MCF 10A (cell line): ENCODE results near the gene BOLA3. TPM values are rescaled to one million over a fixed set of nuclear protein-coding genes. Genes with fewer than 3 reads are reported as not detected.
A peak's percentile ranks its signal among the peaks of the same experiment; 100 is the strongest.
"Not testable (repeated sequence)": the region's sequence is repeated elsewhere in the genome, so short reads cannot be mapped to it uniquely, and the experiment has no call there.

Experiments used
- BruUV-seq: library from RNA; stranded (reverse); fragments of 400-500 nt; replicated peaks from 2 replicates; lab custom pipeline; 2021; lab: Mats Ljungman, UMichigan
- CTCF ChIA-PET: fragments of 300-600 bp; sonication (Branson Sonifier 250); formaldehyde crosslinking; extraction: SDS; loops from one replicate; lab custom pipeline; 2021; ENCODE audit warnings: antibody characterized with exemption, inconsistent platforms; lab: Yijun Ruan, JAX
- POLR2A ChIA-PET: fragments of 300-600, 350-650 bp; sonication (Branson Sonifier 250); formaldehyde crosslinking; extraction: SDS; loops from one replicate; lab custom pipeline; 2020; ENCODE audit warnings: antibody characterized with exemption, inconsistent platforms; lab: Yijun Ruan, JAX
- DNase-seq: peaks from one replicate; pipeline ENCODE4 v3.0.0-alpha.2; 2018; ENCODE audit not compliant: unreplicated experiment
- H3K27ac Mint-ChIP-seq: one replicate; pipeline ENCODE4 v1.8.0; 2022; ENCODE audit warnings: mild to moderate bottlenecking, low read depth, mixed read lengths; ENCODE audit not compliant: unreplicated experiment
- H3K27me3 Mint-ChIP-seq: one replicate; pipeline ENCODE4 v1.8.0; 2022; ENCODE audit warnings: mixed read lengths; ENCODE audit not compliant: insufficient read depth, unreplicated experiment
- H3K36me3 Mint-ChIP-seq: one replicate; pipeline ENCODE4 v1.8.0; 2022; ENCODE audit warnings: mild to moderate bottlenecking, moderate library complexity, mixed read lengths; ENCODE audit not compliant: insufficient read depth, unreplicated experiment
- H3K4me1 Mint-ChIP-seq: one replicate; pipeline ENCODE4 v1.8.0; 2022; ENCODE audit warnings: mixed read lengths; ENCODE audit not compliant: insufficient read depth, unreplicated experiment
- H3K4me3 Mint-ChIP-seq: one replicate; pipeline ENCODE4 v1.8.0; 2022; ENCODE audit warnings: mild to moderate bottlenecking, moderate library complexity, mixed read lengths; ENCODE audit not compliant: unreplicated experiment
- H3K9me3 Mint-ChIP-seq: one replicate; pipeline ENCODE4 v1.8.0; 2022; ENCODE audit warnings: mixed read lengths; ENCODE audit not compliant: unreplicated experiment
- CTCF ChIP-seq: fragments of 200-600 bp; IDR thresholded peaks from one replicate; pipeline ENCODE4 v1.8.0; 2022; ENCODE audit warnings: antibody characterized with exemption, mild to moderate bottlenecking; ENCODE audit not compliant: unreplicated experiment
- intact Hi-C: fragments of 100-400 bp; cut with micrococcal nuclease; formaldehyde crosslinking; loops from 2 replicates; pipeline ENCODE4 v1.14.1; 2022
- total RNA-seq: library from RNA; stranded (reverse); gene quantifications from 2 replicates; pipeline ENCODE4 v1.2.3, GENCODE V29; 2022

BOLA3 gene
- total RNA-seq, 1 experiment from 2014 or later: 72.5 TPM

DNA sequence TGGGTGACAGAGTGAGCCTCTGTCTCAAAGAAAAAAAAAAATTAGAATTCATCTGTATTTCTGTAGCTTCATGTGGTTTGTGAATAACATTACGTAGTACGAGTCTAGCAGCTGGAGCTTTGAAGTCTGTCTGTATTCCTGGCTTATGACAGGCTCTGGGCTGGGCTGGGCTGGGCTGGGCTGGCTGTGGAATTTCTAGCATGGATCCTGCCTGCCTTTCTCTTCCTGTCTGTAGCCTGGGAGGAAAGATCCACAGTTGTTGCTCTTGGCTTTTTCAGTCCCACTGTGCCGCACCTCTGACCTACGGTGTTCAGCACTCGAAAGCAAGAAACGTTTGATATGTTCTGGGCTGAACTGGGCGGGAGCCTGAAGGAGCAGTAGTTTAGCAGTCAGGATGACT is 55.4 kb downstream of the BOLA3 start:
- Mint-ChIP-seq H3K27ac (no peak overlapping the region), H3K27me3 (no peaks in the 10 kb centered on the region)
- CTCF ChIA-PET: no interaction called here

DNA sequence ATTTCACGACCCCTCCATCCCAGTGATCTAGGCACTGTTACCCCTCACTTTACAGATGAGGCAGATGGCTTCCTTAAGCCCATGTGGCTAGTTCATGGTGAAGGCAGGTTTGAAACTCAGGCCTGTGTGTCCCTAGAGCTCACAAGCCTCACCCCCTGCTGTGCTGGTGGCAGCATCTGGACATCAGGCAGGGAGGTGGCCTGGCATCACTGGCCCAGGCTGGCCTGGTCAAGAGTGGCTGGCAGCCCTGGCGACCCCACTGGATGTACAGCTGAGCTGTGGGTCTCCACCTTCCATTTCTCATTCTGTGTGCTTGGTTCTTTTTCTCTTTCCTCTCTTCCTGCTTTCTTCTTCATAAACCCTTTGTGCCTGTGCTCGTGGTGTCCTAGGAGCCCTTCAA is 56.3 kb downstream of the BOLA3 start:
- Mint-ChIP-seq H3K27me3 (no peaks in the 10 kb centered on the region), H3K9me3 (no peaks in the 10 kb centered on the region), H3K36me3 (peaks cover 67% of the 10 kb centered on the region), H3K27ac (no peak overlapping the region), H3K4me1 (no peaks in the 10 kb centered on the region), H3K4me3 (no peak overlapping the region)
- ChIA-PET POLR2A (no interaction called here), CTCF (interaction anchor here (0.5 kb wide), 1 partner anchor 10 kb away, joined by 3 read pairs; no protein-coding TSS in a partner anchor)
- no TSS peak for BruUV-seq
- intact Hi-C loops: no loop called here
- TF ChIP-seq CTCF: no peak
- no peak for DNase-seq

More for the DNA sequence above, 55.4 kb downstream of the BOLA3 start:
- no peaks in the 10 kb centered on the region for H3K9me3 Mint-ChIP-seq
- H3K4me1 Mint-ChIP-seq: no peaks in the 10 kb centered on the region
- no TSS peak for BruUV-seq
- no peak for TF ChIP-seq CTCF
- peaks cover 69% of the 10 kb centered on the region for H3K36me3 Mint-ChIP-seq
- DNase-seq: no peak
- intact Hi-C loops: no loop called here
- no peak overlapping the region for H3K4me3 Mint-ChIP-seq
- POLR2A ChIA-PET: interaction anchor here (0.6 kb wide), 1 partner anchor 70 kb away, joined by 7 read pairs; no protein-coding TSS in a partner anchor

- Mint-ChIP-seq H3K9me3 (no peaks in the 10 kb centered on the region), H3K27me3 (no peaks in the 10 kb centered on the region), H3K27ac (peak overlapping the region; percentile 42), H3K36me3 (peaks cover 71% of the 10 kb centered on the region), H3K4me3 (no peak overlapping the region), H3K4me1 (no peaks in the 10 kb centered on the region)
- no TSS peak for BruUV-seq
- no peak for TF ChIP-seq CTCF
- POLR2A ChIA-PET: no interaction called here
- CTCF ChIA-PET: no interaction called here
- DNase-seq: no peak
- intact Hi-C loops: no loop called here
These were observed 57.6 kb downstream of the BOLA3 start for GRCh38 chr2:74089816-74090745.

DNA sequence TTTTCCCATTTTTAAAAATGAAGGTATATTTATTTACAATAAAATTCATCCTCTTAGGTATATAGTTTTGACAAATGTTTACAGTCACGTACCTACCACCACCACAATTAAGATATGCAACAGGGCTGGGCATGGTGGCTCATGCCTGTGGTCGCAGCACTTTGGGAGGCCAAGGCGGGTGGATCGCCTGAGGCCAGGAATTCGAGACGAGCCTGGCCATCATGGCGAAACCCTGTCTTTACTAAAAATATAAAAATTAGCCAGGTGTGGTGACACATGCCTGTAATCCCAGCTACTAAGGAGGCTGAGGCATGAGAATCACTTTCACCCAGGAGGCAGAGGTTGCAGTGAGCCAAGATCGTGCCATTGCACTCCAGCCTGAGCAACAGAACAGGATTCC is 59.0 kb downstream of the BOLA3 start:
- CTCF ChIA-PET: interaction anchor here (0.6 kb wide), 1 partner anchor 49 kb away, joined by 3 read pairs; no protein-coding TSS in a partner anchor
- intact Hi-C loops, H3K4me1 Mint-ChIP-seq, H3K27me3 Mint-ChIP-seq, H3K9me3 Mint-ChIP-seq, BruUV-seq, POLR2A ChIA-PET, H3K4me3 Mint-ChIP-seq: not testable (repeated sequence)
- peak; percentile 46 for DNase-seq
- Mint-ChIP-seq H3K36me3 (peaks cover 62% of the 10 kb centered on the region), H3K27ac (peak overlapping the region; percentile 14)
